HG03135 (cell line): ENCODE data around the gene SH3BGRL2.
A peak's percentile ranks its signal among the peaks of the same experiment; 100 is the strongest.

Experiments used
- ATAC-seq: cut with Tn5 transposase; IDR thresholded peaks from one replicate; pipeline ENCODE4 v1.9.1; 2021; ENCODE audit warnings: mild to moderate bottlenecking, moderate library complexity; ENCODE audit not compliant: unreplicated experiment

Gene SH3BGRL2

DNA sequence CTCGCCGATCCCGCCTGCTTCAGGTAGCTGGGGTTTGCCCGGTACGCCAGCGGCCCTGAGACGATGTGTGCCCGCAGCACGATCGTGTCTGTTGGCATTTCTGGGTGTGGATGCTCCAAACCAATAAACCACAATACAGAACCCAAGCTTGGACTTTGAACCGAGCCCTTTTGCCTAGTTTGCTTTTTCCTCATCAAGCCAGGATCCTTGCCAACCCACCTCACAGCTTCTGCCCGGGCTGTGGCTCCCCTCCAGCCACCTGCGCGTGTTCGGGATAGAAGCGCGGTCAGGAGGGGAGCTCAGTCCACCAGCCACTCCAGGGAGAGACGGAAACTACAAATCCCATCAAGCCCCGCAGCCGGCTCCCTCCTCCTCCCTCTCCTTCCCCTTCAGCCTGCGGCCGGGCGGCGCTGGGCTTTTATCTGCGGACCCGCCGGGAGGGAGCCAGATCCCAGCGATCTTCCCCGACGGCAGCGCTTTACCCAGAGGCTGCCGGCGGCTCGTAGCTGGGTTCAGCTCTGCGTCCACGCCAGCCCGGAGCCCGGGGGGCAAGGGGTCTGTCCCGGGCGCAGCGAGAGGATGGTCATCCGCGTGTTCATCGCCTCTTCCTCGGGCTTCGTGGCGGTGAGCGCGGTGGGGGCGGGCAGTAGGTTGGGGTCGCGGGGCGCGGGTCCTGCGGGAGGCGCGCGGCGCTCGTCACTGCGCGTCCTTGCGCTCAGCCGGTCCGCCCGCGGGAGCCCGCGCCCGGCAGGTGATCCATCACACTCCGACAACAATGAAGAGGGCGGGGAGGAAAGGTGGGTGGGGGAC, at the start of gene SH3BGRL2:
SH3BGRL2 (plus strand) TSS at position 447 of the 810 bp plus-strand sequence; CDS start at position 580, 133 bp downstream.
- ATAC-seq, result peak; percentile 48

DNA sequence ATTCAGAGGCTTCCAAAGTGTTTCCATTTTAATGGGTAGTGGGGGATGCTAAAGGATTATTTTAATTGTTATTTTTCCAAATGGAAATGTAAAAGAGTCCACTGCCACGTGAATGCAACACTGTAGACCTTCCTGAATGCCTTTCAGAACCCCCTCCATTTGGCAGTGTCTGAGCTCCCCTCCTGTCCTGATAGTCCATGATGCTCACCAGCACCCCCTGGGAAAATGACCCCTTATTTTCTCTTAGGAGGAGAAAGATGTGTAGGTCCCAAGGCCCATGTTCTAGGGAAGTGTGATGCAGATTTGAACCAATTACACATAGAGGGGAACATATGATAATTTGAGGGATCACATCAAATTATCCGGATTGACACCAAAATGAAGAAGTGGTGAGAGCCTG, 46.8 kb upstream of the SH3BGRL2 start:
- no peak for ATAC-seq

GRCh38 chr6:79586548-79586947, 44.6 kb upstream of the SH3BGRL2 start:
- ATAC-seq, result no peak

- ATAC-seq, result no peak
Measured at GRCh38 chr6:79589701-79590100, 41.4 kb upstream of the SH3BGRL2 start.

DNA sequence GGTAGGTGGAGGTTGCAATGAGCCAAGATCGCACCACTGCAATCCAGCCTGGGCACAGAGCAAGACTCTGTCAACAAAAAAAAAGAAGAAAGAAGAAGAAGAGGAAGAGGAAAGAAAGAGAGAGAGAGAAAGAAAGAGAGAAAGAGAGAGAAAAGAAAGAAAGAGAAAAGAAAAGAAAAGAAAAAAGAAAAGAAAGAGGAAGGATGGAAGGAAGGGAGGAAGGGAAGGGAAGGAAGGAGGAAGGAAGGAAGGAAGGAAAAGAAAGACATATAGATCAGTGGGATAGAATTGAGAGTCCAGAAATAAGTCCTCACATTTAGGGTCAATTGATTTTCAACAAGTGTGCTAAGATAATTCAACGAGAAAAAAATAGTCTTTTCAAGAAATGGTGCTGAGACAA, 34.0 kb upstream of the SH3BGRL2 start:
- ATAC-seq, result no peak

- ATAC-seq, result no peak
Measured at GRCh38 chr6:79598012-79598411, 33.1 kb upstream of the SH3BGRL2 start.

GRCh38 chr6:79599725-79600259, 31.3 kb upstream of the SH3BGRL2 start:
- no peak for ATAC-seq

- ATAC-seq, result no peak
Measured at GRCh38 chr6:79600313-79600712, 30.8 kb upstream of the SH3BGRL2 start.

DNA sequence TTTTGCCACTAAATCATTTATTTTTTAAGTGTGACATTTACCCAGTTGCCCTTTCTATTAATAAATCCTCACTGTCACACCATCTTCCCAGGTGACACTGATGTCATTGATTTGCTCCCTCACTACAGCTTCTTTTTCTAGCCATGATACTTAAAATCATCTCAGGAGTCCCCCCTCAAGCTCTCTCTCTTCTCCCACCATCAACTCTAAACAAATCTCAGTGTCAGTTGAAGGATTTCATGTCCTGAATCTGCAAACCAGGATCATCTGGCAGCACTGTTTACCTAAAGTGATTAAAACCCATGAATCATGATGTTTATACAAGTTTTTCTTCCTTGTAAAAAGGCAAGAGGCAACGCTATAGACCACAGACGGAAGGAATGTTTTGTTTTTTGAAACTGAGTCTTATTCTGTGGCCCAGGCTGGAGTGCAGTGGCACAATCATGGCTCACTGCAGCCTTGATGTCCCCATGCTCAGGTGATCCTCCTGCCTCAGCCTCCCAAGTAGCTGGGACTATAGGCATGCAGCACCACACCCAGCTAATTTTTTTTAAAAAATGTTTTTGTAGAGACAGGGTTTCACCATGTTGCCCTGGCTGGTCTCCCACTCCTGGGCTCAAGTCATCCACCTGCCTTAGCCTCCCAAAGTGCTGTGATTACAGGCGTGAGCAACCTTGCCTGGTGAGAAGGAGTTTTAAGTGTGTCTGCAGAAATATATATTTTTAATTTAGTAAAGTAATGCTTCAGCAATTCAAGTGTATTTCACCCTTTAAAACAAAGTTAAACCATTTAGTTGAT, 30.1 kb upstream of the SH3BGRL2 start:
- ATAC-seq, result no peak

DNA sequence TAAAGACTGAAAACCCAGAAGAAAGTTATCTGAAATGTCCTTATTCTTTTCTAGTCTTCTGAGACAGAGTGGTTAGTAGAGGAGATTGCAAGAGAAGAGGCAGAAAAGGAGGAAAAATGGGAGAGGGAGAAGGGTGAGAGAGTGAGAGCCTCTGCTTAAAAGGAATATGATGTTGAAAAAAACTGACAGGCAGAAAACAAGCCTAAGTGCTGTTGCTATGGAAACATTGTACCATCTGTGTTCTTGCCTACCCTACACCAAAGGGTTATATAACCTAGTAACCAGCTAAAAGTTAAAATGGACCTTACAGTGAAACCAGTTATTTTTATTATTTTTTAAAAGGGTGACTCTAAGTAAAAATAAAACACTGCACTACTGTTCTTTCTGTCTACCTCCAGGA, 28.3 kb upstream of the SH3BGRL2 start:
- ATAC-seq, result no peak

- no peak for ATAC-seq
Measured at GRCh38 chr6:79604583-79605037, 26.5 kb upstream of the SH3BGRL2 start.

- ATAC-seq, result no peak
Measured at GRCh38 chr6:79605061-79605460, 26.1 kb upstream of the SH3BGRL2 start.

GRCh38 chr6:79605968-79606764, 25.0 kb upstream of the SH3BGRL2 start:
- ATAC-seq, result no peak

GRCh38 chr6:79607000-79607399, 24.1 kb upstream of the SH3BGRL2 start:
- no peak for ATAC-seq

GRCh38 chr6:79608334-79609224, 22.6 kb upstream of the SH3BGRL2 start:
- no peak for ATAC-seq

DNA sequence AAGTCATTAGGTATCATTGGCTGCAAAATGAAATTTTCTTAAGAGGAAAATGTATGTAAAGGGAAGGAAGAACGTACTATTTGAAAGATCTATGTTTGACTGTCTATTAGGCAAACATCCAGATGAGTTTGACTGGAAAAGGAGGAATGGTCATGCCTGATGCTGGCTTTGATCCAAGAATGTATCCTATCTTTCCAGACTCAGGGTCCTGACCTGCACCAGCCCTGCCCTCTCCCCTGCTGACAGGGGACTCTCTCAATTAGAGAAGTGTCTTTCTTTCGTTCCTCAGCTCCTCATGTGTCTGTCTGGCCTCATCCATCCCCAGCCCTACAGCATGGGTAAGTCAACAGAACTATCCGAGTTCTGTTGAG, 21.9 kb upstream of the SH3BGRL2 start:
- no peak for ATAC-seq

- no peak for ATAC-seq
Measured at GRCh38 chr6:79610306-79611009, 20.7 kb upstream of the SH3BGRL2 start.

DNA sequence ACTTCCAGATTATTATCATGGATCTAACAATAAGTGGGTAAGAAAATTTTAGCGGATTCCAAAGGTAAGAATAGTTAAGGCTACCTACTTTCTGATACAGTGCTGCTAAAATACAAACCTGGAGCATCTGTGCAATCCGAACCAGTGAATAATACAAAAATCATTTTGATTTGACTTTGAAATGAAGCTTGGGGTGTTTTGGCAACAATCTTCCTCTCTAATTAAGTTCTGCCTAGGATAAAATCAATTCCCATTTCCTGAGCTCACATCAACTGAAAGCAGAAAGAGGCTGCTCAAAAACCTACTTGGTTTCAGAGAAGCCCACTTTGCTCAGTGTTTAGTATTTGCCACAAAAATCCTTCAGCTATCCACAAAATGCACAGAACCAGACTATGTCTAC, 18.7 kb upstream of the SH3BGRL2 start:
- no peak for ATAC-seq

DNA sequence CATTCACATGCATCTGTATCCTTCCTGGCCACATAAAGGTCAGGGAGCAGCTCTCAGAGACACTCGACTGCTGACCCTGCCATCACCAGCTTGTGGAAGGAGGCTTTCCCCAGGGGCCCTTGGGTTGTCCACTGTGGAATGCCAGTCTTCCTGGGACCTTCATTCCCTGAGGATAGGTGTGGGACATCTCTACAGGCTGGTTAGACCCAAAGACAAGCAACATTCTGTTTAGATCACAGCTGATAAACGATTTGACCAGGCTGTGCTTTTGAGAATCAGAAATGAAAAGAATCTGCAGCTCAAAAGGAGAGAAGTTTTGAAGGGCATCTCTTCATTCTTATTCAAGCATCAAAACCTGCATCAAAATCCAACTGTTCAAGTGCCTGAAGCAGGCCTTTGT, 18.2 kb upstream of the SH3BGRL2 start:
- ATAC-seq, result no peak
